Cardiac fibroblast (primary cell): ENCODE data around the gene PEX14.

ENCODE experiments used
- DNase-seq, 2 donors: peaks; one replicate each; pipeline versions ENCODE4 v3.0.0 to v3.0.0-alpha.2; 2010; ENCODE audit warnings: low read depth in 2 of 2
- H3K4me3 ChIP-seq, 2 donors: replicated peaks in 1 of 2; 1 replicate in 1 of 2; 2 replicates in 1 of 2; pipeline ENCODE4 v1.5.1; 2011; ENCODE audit warnings: low read depth in 2 of 2, low read length in 2 of 2, mild to moderate bottlenecking in 2 of 2, moderate library complexity in 1 of 2
- CTCF ChIP-seq: IDR thresholded peaks from one replicate; pipeline ENCODE4 v1.5.1; 2011; ENCODE audit warnings: low read depth, mild to moderate bottlenecking, low read length, inconsistent platforms

The PEX14 gene

GRCh38 chr1:10656431-10656830 lies 181.7 kb downstream of the PEX14 start:
- H3K4me3 ChIP-seq = no peak overlapping the region
- no peak for DNase-seq
- no peak for TF ChIP-seq CTCF

DNA sequence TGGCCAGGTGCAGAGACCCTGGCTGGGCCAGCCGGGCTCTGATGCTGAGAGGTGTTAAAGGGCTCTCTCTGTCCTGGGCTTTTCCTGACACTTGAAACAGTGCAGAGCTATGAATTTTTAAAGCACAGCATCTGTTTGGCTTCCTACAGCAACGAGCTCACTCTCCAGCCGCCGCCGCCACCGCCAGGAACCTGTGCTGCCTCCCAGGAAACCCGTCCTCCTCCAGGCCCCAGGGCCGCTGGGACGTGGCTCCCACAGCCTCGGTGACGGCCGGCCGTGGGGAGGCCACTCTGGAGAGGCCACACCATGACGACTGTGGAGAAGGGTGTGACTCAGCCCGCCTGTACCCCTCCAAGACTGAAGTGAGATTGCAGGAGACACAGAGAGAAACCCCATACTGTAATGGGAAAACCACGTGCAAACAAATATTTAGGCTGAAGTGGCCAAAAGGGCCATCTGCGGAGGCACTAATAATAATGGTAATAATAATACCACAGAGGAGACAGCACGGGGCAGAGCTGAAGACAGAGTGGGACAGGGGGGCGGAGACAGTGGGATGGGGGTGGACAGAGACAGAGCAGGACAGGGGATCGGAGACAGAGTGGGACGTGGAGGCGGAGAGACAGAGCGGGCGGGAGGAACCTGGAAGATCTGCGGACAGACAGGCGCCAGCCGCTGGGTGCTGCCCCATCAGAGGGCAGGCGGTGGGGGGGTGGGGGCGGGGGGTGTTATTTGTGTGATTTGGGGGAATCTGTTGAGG lies 182.5 kb downstream of the PEX14 start:
- DNase-seq = no peak
- no peak overlapping the region for H3K4me3 ChIP-seq
- TF ChIP-seq CTCF = no peak

- no peak for TF ChIP-seq CTCF
- no peak for DNase-seq
- no peak overlapping the region for H3K4me3 ChIP-seq
These were observed 183.8 kb downstream of the PEX14 start for GRCh38 chr1:10658396-10659066.

DNA sequence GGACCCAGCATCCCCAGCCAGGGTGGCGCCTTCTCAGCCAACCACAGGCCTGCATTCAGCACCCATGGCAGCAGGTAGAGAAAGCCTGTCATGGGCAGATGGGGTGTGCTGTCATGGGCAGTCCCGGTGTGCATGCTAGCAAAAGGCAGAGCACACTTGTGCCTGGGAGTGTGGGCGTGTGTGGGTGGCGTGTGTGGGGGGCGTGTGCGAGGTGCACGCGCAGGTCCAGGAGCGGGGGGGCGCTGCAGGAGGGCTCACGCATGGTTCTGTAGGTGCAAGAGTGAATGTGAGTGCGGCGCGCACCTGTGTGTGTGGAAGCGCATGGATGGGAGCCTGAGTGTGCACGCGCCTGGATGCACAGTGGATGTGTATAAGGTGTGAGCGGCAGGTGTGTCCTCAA lies 184.5 kb downstream of the PEX14 start:
- TF ChIP-seq CTCF = no peak
- DNase-seq = no peak
- no peak overlapping the region for H3K4me3 ChIP-seq

DNA sequence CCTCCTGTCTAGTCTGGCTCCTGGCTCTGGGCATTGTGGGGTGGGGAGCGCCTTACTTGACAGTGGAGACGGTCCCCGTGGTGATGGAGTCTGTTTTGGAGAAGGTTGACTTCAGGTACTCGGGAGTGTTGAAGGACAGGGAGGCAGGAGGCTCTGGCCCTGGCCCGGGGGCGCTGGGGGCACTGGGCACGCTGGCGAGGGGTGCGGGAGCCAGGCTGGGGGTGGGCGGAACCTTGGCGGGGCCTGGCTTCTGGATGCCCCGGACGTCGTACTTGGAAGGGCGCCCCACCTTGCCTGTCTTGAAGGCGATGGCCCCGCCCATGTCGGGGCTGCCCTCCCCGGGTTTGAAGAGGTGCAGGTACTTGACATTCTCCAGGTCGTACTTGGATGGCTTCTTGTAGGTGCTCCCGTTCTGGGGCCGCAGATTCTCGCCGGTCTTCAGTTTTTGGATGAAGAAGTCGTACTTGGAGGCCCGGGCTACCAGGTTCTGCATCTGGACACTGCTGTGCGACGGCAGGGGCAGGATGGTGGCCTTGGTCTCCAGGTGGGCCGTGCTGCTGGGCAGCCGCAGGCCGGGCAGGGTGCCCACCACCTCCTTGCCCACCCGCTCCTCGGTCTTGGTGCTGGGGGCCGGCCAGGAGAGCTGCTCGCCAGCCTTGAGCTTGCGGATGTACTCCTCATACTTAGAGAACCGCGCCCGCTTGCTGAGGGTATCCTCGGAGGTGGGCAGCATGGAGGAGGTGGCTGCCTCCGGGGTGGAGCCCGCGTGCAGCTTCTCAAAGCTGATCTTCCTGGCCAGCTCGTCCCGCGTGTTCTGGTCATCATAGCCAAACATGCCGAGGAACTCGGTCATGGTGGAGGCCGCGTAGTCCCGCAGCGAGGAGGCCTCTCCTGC lies 185.1 kb downstream of the PEX14 start:
- DNase-seq = no peak
- H3K4me3 ChIP-seq = no peak overlapping the region
- no peak for TF ChIP-seq CTCF

GRCh38 chr1:10661453-10661852 lies 186.7 kb downstream of the PEX14 start:
- no peak for TF ChIP-seq CTCF
- DNase-seq = no peak
- no peak overlapping the region for H3K4me3 ChIP-seq
